HepG2 (cell line): ENCODE data around the gene TWNK. TPM values are rescaled to one million over a fixed set of nuclear protein-coding genes. Genes with fewer than 3 reads are reported as not detected.

ENCODE experiments used
- ATAC-seq: fragments of 200-7000 bp; cut with Tn5 transposase; 3 replicates; pipeline ENCODE4 v1.9.1; 2020; ENCODE audit warnings: mild to moderate bottlenecking, moderate library complexity
- BruUV-seq: library from RNA; stranded (reverse); fragments of 400-500 nt; replicated peaks from 2 replicates; lab custom pipeline; 2021; lab: Mats Ljungman, UMichigan
- CTCF ChIA-PET: fragments of 300-600 bp; formaldehyde crosslinking; extraction: SDS; loops from one replicate; lab custom pipeline; 2021; ENCODE audit warnings: low total read pairs, inconsistent platforms, low intra/inter-chr PET ratio; lab: Yijun Ruan, JAX
- POLR2A ChIA-PET: fragments of 350-600 bp; sonication (Branson Sonifier 250); formaldehyde crosslinking; loops from one replicate; lab custom pipeline; 2020; ENCODE audit warnings: antibody characterized with exemption, inconsistent platforms; lab: Yijun Ruan, JAX
- DNase-seq: peaks from one replicate; pipeline ENCODE4 v3.0.0-alpha.2; 2015; ENCODE audit warnings: low spot score
- FAIRE-seq: peaks from 3 replicates; lab custom pipeline; 2011; peaks lifted over from hg19 to GRCh38; lab: Jason Lieb, UNC
- H2AFZ ChIP-seq: one replicate; pipeline ENCODE4 v1.6.1; 2011; ENCODE audit warnings: low read length, inconsistent platforms
- H3K27ac ChIP-seq: fragments of 300-600 bp; 3 replicates; pipeline ENCODE4 v1.8.0; 2011; ENCODE audit warnings: mixed run types, mild to moderate bottlenecking, mixed read lengths, low read length, inconsistent platforms; ENCODE audit not compliant: insufficient read depth; ENCODE audit errors: extremely low read length
- H3K27me3 ChIP-seq, 2 experiments: fragments of 200-600 bp in 1 of 2; 2 replicates in 1 of 2; 3 replicates in 1 of 2; pipeline versions ENCODE4 v1.6.0 to v1.8.0; 2011; ENCODE audit warnings: low read length in 2 of 2, mild to moderate bottlenecking in 2 of 2, moderate library complexity in 2 of 2, inconsistent platforms in 1 of 2; ENCODE audit not compliant: insufficient read depth in 2 of 2, control insufficient read depth in 1 of 2
- H3K36me3 ChIP-seq, 2 experiments: fragments of 200-600 bp in 1 of 2; replicated peaks in 1 of 2; 2 replicates in 1 of 2; 3 replicates in 1 of 2; pipeline versions ENCODE4 v1.5.1 to v1.8.0; 2011; ENCODE audit warnings: low read length in 2 of 2, inconsistent platforms in 1 of 2; ENCODE audit not compliant: insufficient read depth in 2 of 2, control insufficient read depth in 1 of 2
- H3K4me1 ChIP-seq: 2 replicates; pipeline ENCODE4 v1.5.1; 2012; ENCODE audit warnings: low read length, inconsistent platforms; ENCODE audit not compliant: insufficient read depth
- H3K4me2 ChIP-seq: 2 replicates; pipeline ENCODE4 v1.6.0; 2011; ENCODE audit warnings: low read depth, low read length, inconsistent platforms
- H3K4me3 ChIP-seq, 3 experiments: fragments of 200-600 bp in 1 of 3; sonication (generic), shearing (Covaris generic) in 1 of 3; replicated peaks in 1 of 3; 2 replicates each; pipeline ENCODE4 v1.5.1; 2011 to 2016; ENCODE audit warnings: low read length in 3 of 3, inconsistent platforms in 2 of 3, low read depth in 2 of 3, mild to moderate bottlenecking in 2 of 3, control low read depth in 1 of 3, mixed read lengths in 1 of 3; ENCODE audit not compliant: insufficient read depth in 1 of 3
- H3K79me2 ChIP-seq: one replicate; pipeline ENCODE4 v1.6.1; 2011; ENCODE audit warnings: low read length, inconsistent platforms; ENCODE audit not compliant: insufficient read depth
- H3K9ac ChIP-seq: 2 replicates; pipeline ENCODE4 v1.6.0; 2011; ENCODE audit warnings: mild to moderate bottlenecking, low read depth, low read length, inconsistent platforms; ENCODE audit not compliant: insufficient read depth
- H3K9me3 ChIP-seq: 2 replicates; pipeline ENCODE4 v1.5.1; 2012; ENCODE audit warnings: mild to moderate bottlenecking, low read length
- H4K20me1 ChIP-seq: 2 replicates; pipeline ENCODE4 v1.6.0; 2011; ENCODE audit warnings: inconsistent platforms, mild to moderate bottlenecking, low read length, moderate library complexity; ENCODE audit not compliant: insufficient read depth
- BHLHE40 ChIP-seq: IDR thresholded peaks from 2 replicates; pipeline ENCODE4 v1.6.1; 2011; ENCODE audit warnings: low read length, improper control_type of control experiment
- CEBPB ChIP-seq: IDR thresholded peaks from 2 replicates; pipeline ENCODE4 v1.6.1; 2011; ENCODE audit warnings: low read depth, low read length, improper control_type of control experiment, borderline replicate concordance
- DPF2 ChIP-seq: sonication (generic); formaldehyde crosslinking; IDR thresholded peaks from 2 replicates; pipeline ENCODE4 v1.4.0; 2020; ENCODE audit warnings: mild to moderate bottlenecking, low read depth, missing genetic modification reagents, borderline replicate concordance
- GATA4 ChIP-seq: sonication (generic); IDR thresholded peaks from 2 replicates; pipeline ENCODE4 v1.6.1; 2016; ENCODE audit warnings: antibody characterized with exemption, low read depth, borderline replicate concordance
- KLF11 ChIP-seq: IDR thresholded peaks from 2 replicates; pipeline ENCODE4 v1.6.1; 2016; ENCODE audit warnings: missing compliant biosample characterization
- KMT2A ChIP-seq: sonication (generic); formaldehyde crosslinking; IDR thresholded peaks from 2 replicates; pipeline ENCODE4 v1.4.0; 2020; ENCODE audit warnings: missing genetic modification reagents
- MAF1 ChIP-seq: sonication (generic); formaldehyde crosslinking; IDR thresholded peaks from 2 replicates; pipeline ENCODE4 v1.5.0; 2020; ENCODE audit warnings: missing genetic modification reagents, borderline replicate concordance
- NONO ChIP-seq, 2 experiments: fragments of 450-650 bp in 1 of 2; sonication (generic) in 1 of 2; formaldehyde crosslinking in 1 of 2; IDR thresholded peaks in 1 of 2; conservative IDR thresholded peaks in 1 of 2; 2 replicates each; pipeline versions ENCODE4 v1.6.1 to v1.8.0; 2017 to 2022; ENCODE audit warnings: mild to moderate bottlenecking in 1 of 2, missing genetic modification reagents in 1 of 2, moderate library complexity in 1 of 2
- NR2C2 ChIP-seq: sonication (generic); formaldehyde crosslinking; IDR thresholded peaks from 2 replicates; pipeline ENCODE4 v1.4.0; 2020; ENCODE audit warnings: missing genetic modification reagents, mild to moderate bottlenecking, moderate library complexity, borderline replicate concordance
- SAP130 ChIP-seq: IDR thresholded peaks from 2 replicates; pipeline ENCODE4 v1.6.1; 2016; ENCODE audit warnings: low read depth
- YEATS2 ChIP-seq: sonication (generic); formaldehyde crosslinking; IDR thresholded peaks from 2 replicates; pipeline ENCODE4 v1.4.0; 2020; ENCODE audit warnings: missing genetic modification reagents, borderline replicate concordance
- ZSCAN21 ChIP-seq: sonication (generic); formaldehyde crosslinking; IDR thresholded peaks from 2 replicates; pipeline ENCODE4 v1.8.0; 2022; ENCODE audit warnings: mild to moderate bottlenecking, missing genetic modification reagents, moderate library complexity, borderline replicate concordance
- WGBS: methylation state at CpG from one replicate; pipeline ENCODE4 v1.1.6; 2017; ENCODE audit warnings: low lambda C conversion rate; 5-methylcytosine and 5-hydroxymethylcytosine counted together
- in situ Hi-C: cut with HindIII; loops from 2 replicates; pipeline ENCODE4 v1.10.0; 2017; ENCODE audit warnings: low pct_unique_long_range_greater_than_20kb; ENCODE audit not compliant: extremely low pct_ligation_motif_present
- intact Hi-C: fragments of 100-400 bp; cut with micrococcal nuclease; formaldehyde crosslinking; loops from one replicate; pipeline ENCODE4 v1.10.0; 2022; ENCODE audit not compliant: unreplicated experiment
- polyA plus RNA-seq, 8 experiments: library from polyadenylated mRNA; depleted of rRNA in 3 of 8; stranded (reverse) in 7 of 8; unstranded in 1 of 8; fragments of >200 nt; fragmentation: Illumina TruSeq in 4 of 8; extraction: Trizol in 4 of 8; gene quantifications; 2 replicates each; pipeline versions ENCODE4 v1.2.1 to v1.2.3, GENCODE V29; 2011 to 2016; ENCODE audit warnings: low read depth in 4 of 8, missing spikeins in 1 of 8, mixed read lengths in 1 of 8; ENCODE audit not compliant: insufficient read depth in 1 of 8
- total RNA-seq, 5 experiments: library from RNA; depleted of rRNA; stranded (reverse); fragments of >200 nt; fragmentation: Illumina TruSeq; extraction: Trizol; gene quantifications; 2 replicates each; pipeline ENCODE4 v1.2.3, GENCODE V29; 2016; ENCODE audit warnings: low read depth in 1 of 5
- TF ChIP-seq, protein P1 (sequence below): sonication (generic); formaldehyde crosslinking; IDR thresholded peaks from 2 replicates; pipeline ENCODE4 v1.5.0; 2020; ENCODE audit warnings: mild to moderate bottlenecking, missing genetic modification reagents, borderline replicate concordance

Gene TWNK
- total and polyA plus RNA-seq, 2 of the 13 experiments (the other 11 are each of a cell fraction or from before 2014, with no cell fraction given) = 10.7 to 16.5 TPM

DNA sequence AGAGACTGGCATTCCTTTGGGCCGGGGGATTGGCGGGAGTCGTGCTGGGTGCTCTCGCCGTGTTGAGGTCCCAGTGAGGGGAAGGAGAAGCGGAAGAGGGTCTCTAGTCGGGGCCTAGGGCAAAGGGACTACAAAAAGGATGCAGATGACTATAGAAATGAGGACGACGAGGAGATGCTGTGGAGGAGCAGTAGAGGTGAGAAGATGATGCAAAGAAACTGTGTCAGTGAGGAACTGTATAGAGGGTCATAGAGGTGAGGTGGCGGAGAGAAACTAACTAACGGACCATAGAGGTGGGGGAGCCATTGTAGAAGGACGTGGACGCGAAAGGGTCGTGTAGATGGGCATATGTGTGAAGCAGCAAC is 324 bp downstream of the TWNK start (continued):
- TF ChIP-seq, protein P1, sequence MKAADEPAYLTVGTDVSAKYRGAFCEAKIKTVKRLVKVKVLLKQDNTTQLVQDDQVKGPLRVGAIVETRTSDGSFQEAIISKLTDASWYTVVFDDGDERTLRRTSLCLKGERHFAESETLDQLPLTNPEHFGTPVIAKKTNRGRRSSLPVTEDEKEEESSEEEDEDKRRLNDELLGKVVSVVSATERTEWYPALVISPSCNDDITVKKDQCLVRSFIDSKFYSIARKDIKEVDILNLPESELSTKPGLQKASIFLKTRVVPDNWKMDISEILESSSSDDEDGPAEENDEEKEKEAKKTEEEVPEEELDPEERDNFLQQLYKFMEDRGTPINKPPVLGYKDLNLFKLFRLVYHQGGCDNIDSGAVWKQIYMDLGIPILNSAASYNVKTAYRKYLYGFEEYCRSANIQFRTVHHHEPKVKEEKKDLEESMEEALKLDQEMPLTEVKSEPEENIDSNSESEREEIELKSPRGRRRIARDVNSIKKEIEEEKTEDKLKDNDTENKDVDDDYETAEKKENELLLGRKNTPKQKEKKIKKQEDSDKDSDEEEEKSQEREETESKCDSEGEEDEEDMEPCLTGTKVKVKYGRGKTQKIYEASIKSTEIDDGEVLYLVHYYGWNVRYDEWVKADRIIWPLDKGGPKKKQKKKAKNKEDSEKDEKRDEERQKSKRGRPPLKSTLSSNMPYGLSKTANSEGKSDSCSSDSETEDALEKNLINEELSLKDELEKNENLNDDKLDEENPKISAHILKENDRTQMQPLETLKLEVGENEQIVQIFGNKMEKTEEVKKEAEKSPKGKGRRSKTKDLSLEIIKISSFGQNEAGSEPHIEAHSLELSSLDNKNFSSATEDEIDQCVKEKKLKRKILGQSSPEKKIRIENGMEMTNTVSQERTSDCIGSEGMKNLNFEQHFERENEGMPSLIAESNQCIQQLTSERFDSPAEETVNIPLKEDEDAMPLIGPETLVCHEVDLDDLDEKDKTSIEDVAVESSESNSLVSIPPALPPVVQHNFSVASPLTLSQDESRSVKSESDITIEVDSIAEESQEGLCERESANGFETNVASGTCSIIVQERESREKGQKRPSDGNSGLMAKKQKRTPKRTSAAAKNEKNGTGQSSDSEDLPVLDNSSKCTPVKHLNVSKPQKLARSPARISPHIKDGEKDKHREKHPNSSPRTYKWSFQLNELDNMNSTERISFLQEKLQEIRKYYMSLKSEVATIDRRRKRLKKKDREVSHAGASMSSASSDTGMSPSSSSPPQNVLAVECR = peak; percentile 69; the same call in 1 of the 2 replicates
- TF ChIP-seq NR2C2 (CRISPR knock-in tag) (peak; percentile 73), SAP130 (CRISPR knock-in tag) (peak; percentile 4; the same call in 1 of the 2 replicates), KLF11 (CRISPR knock-in tag) (0 out of 2 replicates have a peak, but pooled peaks have one; percentile 4), KMT2A (CRISPR knock-in tag) (0 out of 2 replicates have a peak, but pooled peaks have one; percentile 0), YEATS2 (CRISPR knock-in tag) (0 out of 2 replicates have a peak, but pooled peaks have one; percentile 3)

DNA sequence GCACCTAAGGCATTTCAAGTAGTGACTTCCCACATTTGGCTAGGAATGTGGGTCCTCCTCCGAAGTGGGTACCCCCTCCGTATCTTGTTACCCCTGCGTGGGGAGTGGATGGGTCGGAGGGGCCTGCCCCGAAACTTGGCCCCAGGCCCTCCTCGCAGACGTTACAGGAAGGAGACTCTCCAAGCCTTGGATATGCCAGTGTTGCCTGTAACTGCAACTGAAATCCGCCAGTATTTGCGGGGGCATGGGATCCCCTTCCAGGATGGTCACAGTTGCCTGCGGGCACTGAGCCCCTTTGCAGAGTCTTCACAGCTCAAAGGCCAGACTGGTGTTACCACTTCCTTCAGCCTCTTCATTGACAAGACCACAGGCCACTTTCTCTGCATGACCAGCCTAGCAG is 823 bp downstream of the TWNK start:
- Histone ChIP-seq H3K4me1 (peaks cover 53% of the 10 kb centered on the region), H3K4me3 (peak overlapping the region; percentile 77 to 96 (median 91)), H3K9me3 (no peaks in the 10 kb centered on the region), H2AFZ (no peak overlapping the region), H3K9ac (peak overlapping the region; percentile 83), H3K36me3 (peaks cover 14 to 50% of the 10 kb centered on the region in 2 experiments), H4K20me1 (no peaks in the 10 kb centered on the region), H3K27ac (peak overlapping the region; percentile 83), H3K4me2 (peak overlapping the region; percentile 97), H3K79me2 (peaks cover 50% of the 10 kb centered on the region), H3K27me3 (no peaks in the 10 kb centered on the region; a peak in 1 of 5 replicates)
- TF ChIP-seq CEBPB = no peak
- no peak for TF ChIP-seq GATA4
- TF ChIP-seq NONO (IDR thresholded peaks at IDR 0.05) = no peak
- no peak for TF ChIP-seq NONO (CRISPR knock-in tag; conservative IDR thresholded peaks at IDR 0.05)
- no peak for TF ChIP-seq DPF2
- no peak for TF ChIP-seq MAF1
- TF ChIP-seq ZSCAN21 (CRISPR knock-in tag) = no peak
- no peak for TF ChIP-seq BHLHE40
- 37% methylated on average over 3 of the region's 10 CpGs for WGBS
- intact Hi-C loops (no loop called here), in situ Hi-C loops (no loop called here)
- BruUV-seq = no TSS peak
- FAIRE-seq (no peak), ATAC-seq (no peak), DNase-seq (no peak)
- POLR2A ChIA-PET = interaction anchor here (5.1 to 23.0 kb wide), 2 partner anchors 10 to 19 kb away, joined by 54 to 277 read pairs; partner anchors contain the start of genes LZTS2 and SEMA4G
- CTCF ChIA-PET = interaction anchor here (0.8 kb wide), 1 partner anchor 17 kb away, joined by 3 read pairs; no protein-coding TSS in a partner anchor
